ENCODE data around the gene YIPF1.

DNA sequence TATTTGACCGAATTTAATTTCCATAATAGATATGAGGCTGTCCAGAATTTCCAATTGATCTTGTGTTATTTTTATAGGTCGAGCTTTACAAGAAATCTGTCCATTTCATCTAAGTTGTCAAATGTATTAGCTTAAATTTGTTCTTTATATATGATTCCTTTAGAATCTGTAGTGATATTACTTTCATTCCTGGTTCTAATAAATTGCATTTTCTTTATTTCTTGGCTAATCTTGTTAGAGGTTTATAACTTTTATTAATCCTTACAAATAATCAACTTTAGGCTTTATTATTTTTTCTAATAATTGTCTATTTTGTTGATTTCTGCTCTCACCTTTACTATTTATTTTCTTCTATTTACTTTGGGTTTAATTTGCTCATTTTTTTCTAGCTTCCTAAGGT lies 41.9 kb upstream of the YIPF1 start:
- TF ChIP-seq, protein P1, sequence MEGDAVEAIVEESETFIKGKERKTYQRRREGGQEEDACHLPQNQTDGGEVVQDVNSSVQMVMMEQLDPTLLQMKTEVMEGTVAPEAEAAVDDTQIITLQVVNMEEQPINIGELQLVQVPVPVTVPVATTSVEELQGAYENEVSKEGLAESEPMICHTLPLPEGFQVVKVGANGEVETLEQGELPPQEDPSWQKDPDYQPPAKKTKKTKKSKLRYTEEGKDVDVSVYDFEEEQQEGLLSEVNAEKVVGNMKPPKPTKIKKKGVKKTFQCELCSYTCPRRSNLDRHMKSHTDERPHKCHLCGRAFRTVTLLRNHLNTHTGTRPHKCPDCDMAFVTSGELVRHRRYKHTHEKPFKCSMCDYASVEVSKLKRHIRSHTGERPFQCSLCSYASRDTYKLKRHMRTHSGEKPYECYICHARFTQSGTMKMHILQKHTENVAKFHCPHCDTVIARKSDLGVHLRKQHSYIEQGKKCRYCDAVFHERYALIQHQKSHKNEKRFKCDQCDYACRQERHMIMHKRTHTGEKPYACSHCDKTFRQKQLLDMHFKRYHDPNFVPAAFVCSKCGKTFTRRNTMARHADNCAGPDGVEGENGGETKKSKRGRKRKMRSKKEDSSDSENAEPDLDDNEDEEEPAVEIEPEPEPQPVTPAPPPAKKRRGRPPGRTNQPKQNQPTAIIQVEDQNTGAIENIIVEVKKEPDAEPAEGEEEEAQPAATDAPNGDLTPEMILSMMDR (IDR thresholded peaks at IDR 0.05; ENCODE audit: low read length) = no peak
- TF ChIP-seq EZH2 (optimal IDR thresholded peaks at IDR 0.05; ENCODE audit: low read depth, low read length) = no peak
- no peak for TF ChIP-seq EZH2phosphoT487 (IDR thresholded peaks at IDR 0.05; ENCODE audit: low read length)
